Ovary (tissue), 9 donors: ENCODE measurements around the gene OR2H2. TPM values are rescaled to one million over a fixed set of nuclear protein-coding genes. Genes with fewer than 3 reads are reported as not detected.

ENCODE experiments used
- DNase-seq, 5 donors: peaks; one replicate each; pipeline ENCODE4 v3.0.0-alpha.2; 2019 to 2020
- H3K27ac ChIP-seq, 2 donors: fragments of 200-600 bp; one replicate each; pipeline versions ENCODE4 v1.5.1 to v1.8.0; 2019 to 2022
- H3K27me3 ChIP-seq: fragments of 200-600 bp; one replicate; pipeline ENCODE4 v1.8.0; 2022
- H3K36me3 ChIP-seq: fragments of 200-600 bp; sonication (generic); one replicate; pipeline ENCODE4 v1.5.1; 2019
- H3K4me1 ChIP-seq: one replicate; pipeline ENCODE4 v1.8.1; 2013; ENCODE audit warnings: mild to moderate bottlenecking, moderate library complexity; ENCODE audit not compliant: insufficient read depth
- H3K4me3 ChIP-seq: fragments of 200-600 bp; sonication (generic); one replicate; pipeline ENCODE4 v1.5.1; 2017
- H3K9me3 ChIP-seq, 2 donors: fragments of 200-600 bp in 1 of 2; sonication (generic) in 1 of 2; one replicate each; pipeline versions ENCODE4 v1.5.1 to v1.8.1; 2013 to 2019; ENCODE audit warnings: mild to moderate bottlenecking in 1 of 2, moderate library complexity in 1 of 2
- CTCF ChIP-seq, 3 donors: fragments of 450-650 bp in 2 of 3; fragments of 200-600 bp in 1 of 3; IDR thresholded peaks; one replicate each; pipeline versions ENCODE4 v1.5.1 to v1.8.0; 2016 to 2022; ENCODE audit warnings: antibody characterized with exemption in 3 of 3, mild to moderate bottlenecking in 1 of 3
- EP300 ChIP-seq: sonication (generic); formaldehyde crosslinking; IDR thresholded peaks from one replicate; pipeline ENCODE4 v1.6.1; 2017; ENCODE audit warnings: antibody characterized with exemption
- POLR2A ChIP-seq: fragments of 450-650 bp; IDR thresholded peaks from one replicate; pipeline ENCODE4 v1.6.1; 2017; ENCODE audit warnings: antibody characterized with exemption, mild to moderate bottlenecking, moderate library complexity
- WGBS, 3 donors: extraction: QIAGEN DNeasy Blood & Tissue Kit in 1 of 3; methylation state at CpG; one replicate each; pipeline versions ENCODE4 v1.1.5 to v1.1.7; 2013 to 2017; 5-methylcytosine and 5-hydroxymethylcytosine counted together
- intact Hi-C, 4 donors: fragments of 100-400 bp; cut with DNase I; formaldehyde crosslinking; loops; one replicate each; pipeline versions ENCODE4 v1.11.0 to v1.15.1; 2022 to 2023
- polyA plus RNA-seq, 2 donors: library from polyadenylated mRNA; stranded (reverse); fragments of 200-250 nt in 1 of 2; fragments of 350-450 nt in 1 of 2; fragmentation: Illumina TruSeq in 1 of 2; extraction: RNeasy Lipid Tissue Mini Kit (QIAGEN cat#74804) in 1 of 2; gene quantifications; one replicate each; pipeline ENCODE4 v1.2.3, GENCODE V29; 2013 to 2014
- total RNA-seq, 7 donors: library from RNA; depleted of rRNA in 2 of 7; stranded (reverse); fragments of >200 nt in 2 of 7; fragmentation: NEBNext Ultra II Directional in 3 of 7; extraction: Animal tissue kit (Norgen Biotek cat#: 25700) in 3 of 7; gene quantifications; one replicate each; pipeline versions ENCODE4 v1.1.0 to v1.2.4, GENCODE V29; 2016 to 2023
- donor health status: DM: no; HTN: no; CAD: no; lungs with moderate emphysema.
- donor health status: DM: no; HTN: no; CAD: no.
- donor health status: Bipolar disorder and iron deficiency.
- donor health status: DM: yes; HTN: yes; CAD: no.
- donor health status: DM: no; HTN: no; CAD: no.
- donor health status: DM: yes; HTN: yes; CAD: no.

The OR2H2 gene
- total and polyA plus RNA-seq, 9 donors, result not detected

GRCh38 chr6:29602564-29603361, 17.8 kb downstream of the OR2H2 start:
- H3K27ac ChIP-seq, result no peak overlapping the region
- no peaks in the 10 kb centered on the region for H3K9me3 ChIP-seq
- 76 to 79% (median 79%) methylated on average over 12 of the region's 12 CpGs for WGBS, 3 donors
- no peaks in the 10 kb centered on the region for H3K27me3 ChIP-seq
- no peaks in the 10 kb centered on the region for H3K36me3 ChIP-seq
- TF ChIP-seq EP300 (no peak), CTCF (IDR thresholded peaks at IDR 0.05) (no peak)
- DNase-seq, result no peak
- no peak overlapping the region for H3K4me3 ChIP-seq
- no peaks in the 10 kb centered on the region for H3K4me1 ChIP-seq
- intact Hi-C loops, result no loop called here

- H3K36me3 ChIP-seq, result no peaks in the 10 kb centered on the region
- no peaks in the 10 kb centered on the region for H3K9me3 ChIP-seq
- H3K4me1 ChIP-seq, result no peaks in the 10 kb centered on the region
- H3K4me3 ChIP-seq, result no peak overlapping the region
- H3K27ac ChIP-seq, result no peak overlapping the region
- no peaks in the 10 kb centered on the region for H3K27me3 ChIP-seq
- TF ChIP-seq POLR2A (no peak), CTCF (IDR thresholded peaks at IDR 0.05) (no peak), EP300 (no peak)
- WGBS, 3 donors, result 84 to 89% (median 88%) methylated on average over 11 of the region's 11 CpGs
- no peak for DNase-seq
- intact Hi-C loops, result no loop called here
Measured at GRCh38 chr6:29603456-29603855, 18.5 kb downstream of the OR2H2 start.

GRCh38 chr6:29603930-29604329, 19.0 kb downstream of the OR2H2 start:
- Histone ChIP-seq H3K4me3 (no peak overlapping the region), H3K36me3 (no peaks in the 10 kb centered on the region), H3K27me3 (no peaks in the 10 kb centered on the region), H3K27ac (no peak overlapping the region), H3K4me1 (no peaks in the 10 kb centered on the region), H3K9me3 (no peaks in the 10 kb centered on the region)
- WGBS, 3 donors, result 84 to 86% (median 85%) methylated on average over 2 of the region's 2 CpGs
- no peak for TF ChIP-seq POLR2A
- no peak for TF ChIP-seq CTCF (IDR thresholded peaks at IDR 0.05)
- no peak for TF ChIP-seq EP300
- intact Hi-C loops, result no loop called here
- no peak for DNase-seq

GRCh38 chr6:29608131-29608530, 23.2 kb downstream of the OR2H2 start:
- DNase-seq, result no peak
- Histone ChIP-seq H3K36me3 (no peaks in the 10 kb centered on the region), H3K4me1 (no peaks in the 10 kb centered on the region), H3K9me3 (no peaks in the 10 kb centered on the region), H3K27me3 (no peaks in the 10 kb centered on the region), H3K4me3 (no peak overlapping the region), H3K27ac (no peak overlapping the region)
- intact Hi-C loops, result no loop called here
- TF ChIP-seq EP300, result no peak
- no peak for TF ChIP-seq POLR2A
- TF ChIP-seq CTCF (IDR thresholded peaks at IDR 0.05), result no peak
